Activated CD4-positive, alpha-beta memory T cell treated with anti-CD3 and anti-CD28 coated beads for 36 hours (primary cell): ENCODE measurements around the gene FREM2. TPM values are rescaled to one million over a fixed set of nuclear protein-coding genes. Genes with fewer than 3 reads are reported as not detected.

Experiments used
- CTCF ChIA-PET: fragments of 350-600 bp; sonication (Branson Sonifier 250); formaldehyde crosslinking; loops from one replicate; lab custom pipeline; 2021; ENCODE audit warnings: antibody characterized with exemption, inconsistent platforms; lab: Charles Lee
- POLR2A ChIA-PET: fragments of 350-600 bp; sonication (Branson Sonifier 250); formaldehyde crosslinking; loops from one replicate; lab custom pipeline; 2021; ENCODE audit warnings: antibody characterized with exemption; lab: Charles Lee
- DNase-seq: peaks from one replicate; pipeline ENCODE4 v3.0.0-alpha.2; 2020
- H3K27ac Mint-ChIP-seq: one replicate; pipeline ENCODE4 v1.8.0; 2021; ENCODE audit warnings: mixed read lengths
- H3K27me3 Mint-ChIP-seq: one replicate; pipeline ENCODE4 v1.8.0; 2021; ENCODE audit warnings: mixed read lengths
- H3K36me3 Mint-ChIP-seq: one replicate; pipeline ENCODE4 v1.8.0; 2021; ENCODE audit warnings: mixed read lengths
- H3K4me1 Mint-ChIP-seq: one replicate; pipeline ENCODE4 v1.8.0; 2021; ENCODE audit warnings: low read depth, mixed read lengths
- H3K4me3 Mint-ChIP-seq: one replicate; pipeline ENCODE4 v1.8.0; 2021; ENCODE audit warnings: mild to moderate bottlenecking, mixed read lengths
- H3K9me3 Mint-ChIP-seq: one replicate; pipeline ENCODE4 v1.8.0; 2021; ENCODE audit warnings: mixed read lengths
- intact Hi-C: fragments of 100-400 bp; cut with micrococcal nuclease; formaldehyde crosslinking; loops from one replicate; pipeline ENCODE4 v1.15.1; 2023
- total RNA-seq, 2 experiments: library from RNA; stranded (reverse); gene quantifications; one replicate each; pipeline ENCODE4 v1.2.3, GENCODE V29; 2021

The FREM2 gene
- total RNA-seq, 2 experiments from 2014 or later, result not detected

GRCh38 chr13:38667526-38668109 is 19.3 kb upstream of the FREM2 start:
- no peaks in the 10 kb centered on the region for H3K9me3 Mint-ChIP-seq
- ChIA-PET POLR2A (no interaction called here), CTCF (no interaction called here)
- H3K4me1 Mint-ChIP-seq, result no peaks in the 10 kb centered on the region
- no peaks in the 10 kb centered on the region for H3K36me3 Mint-ChIP-seq
- intact Hi-C loops, result no loop called here
- H3K27ac Mint-ChIP-seq, result no peak overlapping the region
- DNase-seq, result no peak
- no peaks in the 10 kb centered on the region for H3K27me3 Mint-ChIP-seq
- no peak overlapping the region for H3K4me3 Mint-ChIP-seq

GRCh38 chr13:38669234-38669964 is 17.5 kb upstream of the FREM2 start:
- Mint-ChIP-seq H3K9me3 (no peaks in the 10 kb centered on the region), H3K36me3 (no peaks in the 10 kb centered on the region), H3K27me3 (no peaks in the 10 kb centered on the region), H3K27ac (no peak overlapping the region), H3K4me1 (no peaks in the 10 kb centered on the region), H3K4me3 (no peak overlapping the region)
- ChIA-PET CTCF (no interaction called here), POLR2A (no interaction called here)
- DNase-seq, result no peak
- intact Hi-C loops, result no loop called here

- Mint-ChIP-seq H3K27me3 (no peaks in the 10 kb centered on the region), H3K9me3 (no peaks in the 10 kb centered on the region), H3K27ac (no peak overlapping the region), H3K36me3 (no peaks in the 10 kb centered on the region), H3K4me3 (no peak overlapping the region), H3K4me1 (no peaks in the 10 kb centered on the region)
- no peak for DNase-seq
- intact Hi-C loops, result no loop called here
- CTCF ChIA-PET, result no interaction called here
- POLR2A ChIA-PET, result no interaction called here
Observed at GRCh38 chr13:38670627-38671026, 16.2 kb upstream of the FREM2 start.

GRCh38 chr13:38671980-38672379 is 14.9 kb upstream of the FREM2 start:
- Mint-ChIP-seq H3K4me1 (no peaks in the 10 kb centered on the region), H3K9me3 (no peaks in the 10 kb centered on the region), H3K27ac (no peak overlapping the region), H3K27me3 (no peaks in the 10 kb centered on the region), H3K4me3 (no peak overlapping the region), H3K36me3 (no peaks in the 10 kb centered on the region)
- DNase-seq, result no peak
- POLR2A ChIA-PET, result no interaction called here
- intact Hi-C loops, result no loop called here
- CTCF ChIA-PET, result no interaction called here

GRCh38 chr13:38674208-38674607 is 12.7 kb upstream of the FREM2 start:
- ChIA-PET POLR2A (no interaction called here), CTCF (no interaction called here)
- intact Hi-C loops, result no loop called here
- H3K4me3 Mint-ChIP-seq, result no peak overlapping the region
- no peak for DNase-seq
- H3K4me1 Mint-ChIP-seq, result no peaks in the 10 kb centered on the region
- no peak overlapping the region for H3K27ac Mint-ChIP-seq
- no peaks in the 10 kb centered on the region for H3K36me3 Mint-ChIP-seq
- H3K9me3 Mint-ChIP-seq, result no peaks in the 10 kb centered on the region
- H3K27me3 Mint-ChIP-seq, result no peaks in the 10 kb centered on the region

- H3K36me3 Mint-ChIP-seq, result no peaks in the 10 kb centered on the region
- H3K9me3 Mint-ChIP-seq, result no peaks in the 10 kb centered on the region
- H3K27me3 Mint-ChIP-seq, result peaks cover 11% of the 10 kb centered on the region
- no peak overlapping the region for H3K27ac Mint-ChIP-seq
- H3K4me1 Mint-ChIP-seq, result no peaks in the 10 kb centered on the region
- no peak overlapping the region for H3K4me3 Mint-ChIP-seq
- ChIA-PET POLR2A (no interaction called here), CTCF (no interaction called here)
- intact Hi-C loops, result no loop called here
- DNase-seq, result no peak
Observed at GRCh38 chr13:38680912-38681311, 6.0 kb upstream of the FREM2 start.

GRCh38 chr13:38684714-38685113 is 2.2 kb upstream of the FREM2 start:
- intact Hi-C loops, result no loop called here
- no peaks in the 10 kb centered on the region for H3K36me3 Mint-ChIP-seq
- CTCF ChIA-PET, result no interaction called here
- H3K27ac Mint-ChIP-seq, result no peak overlapping the region
- no peak for DNase-seq
- POLR2A ChIA-PET, result no interaction called here
- H3K4me3 Mint-ChIP-seq, result no peak overlapping the region
- no peaks in the 10 kb centered on the region for H3K9me3 Mint-ChIP-seq
- no peaks in the 10 kb centered on the region for H3K4me1 Mint-ChIP-seq
- peaks cover 22% of the 10 kb centered on the region for H3K27me3 Mint-ChIP-seq

GRCh38 chr13:38685431-38685830 is 1.4 kb upstream of the FREM2 start:
- H3K27ac Mint-ChIP-seq, result no peak overlapping the region
- no peak for DNase-seq
- no peaks in the 10 kb centered on the region for H3K36me3 Mint-ChIP-seq
- H3K4me3 Mint-ChIP-seq, result no peak overlapping the region
- no peaks in the 10 kb centered on the region for H3K9me3 Mint-ChIP-seq
- peaks cover 22% of the 10 kb centered on the region for H3K27me3 Mint-ChIP-seq
- ChIA-PET CTCF (interaction anchor here (1.1 kb wide), 1 partner anchor 228 kb away, joined by 3 read pairs; no protein-coding TSS in a partner anchor), POLR2A (no interaction called here)
- H3K4me1 Mint-ChIP-seq, result no peaks in the 10 kb centered on the region
- intact Hi-C loops, result no loop called here

- POLR2A ChIA-PET, result no interaction called here
- no peaks in the 10 kb centered on the region for H3K36me3 Mint-ChIP-seq
Observed at GRCh38 chr13:38685974-38686576, 802 bp upstream of the FREM2 start.

GRCh38 chr13:38687246-38688229 is 661 bp downstream of the FREM2 start:
- DNase-seq, result no peak
- ChIA-PET CTCF (no interaction called here), POLR2A (no interaction called here)
- intact Hi-C loops, result no loop called here
- Mint-ChIP-seq H3K4me1 (no peaks in the 10 kb centered on the region), H3K9me3 (no peaks in the 10 kb centered on the region), H3K27me3 (peaks cover 22% of the 10 kb centered on the region), H3K27ac (no peak overlapping the region), H3K4me3 (no peak overlapping the region), H3K36me3 (no peaks in the 10 kb centered on the region)

More at GRCh38 chr13:38685974-38686576, 802 bp upstream of the FREM2 start:
- intact Hi-C loops, result loop anchor here (1.0 kb wide), 1 partner anchor 186 kb away; no protein-coding TSS in a partner anchor
- no peak overlapping the region for H3K4me3 Mint-ChIP-seq
- no peaks in the 10 kb centered on the region for H3K9me3 Mint-ChIP-seq
- H3K4me1 Mint-ChIP-seq, result no peaks in the 10 kb centered on the region
- H3K27ac Mint-ChIP-seq, result no peak overlapping the region
- no peak for DNase-seq
- CTCF ChIA-PET, result interaction anchor here (0.7 to 1.1 kb wide), 3 partner anchors 11 to 930 kb away, joined by 3 read pairs; no protein-coding TSS in a partner anchor
- peaks cover 22% of the 10 kb centered on the region for H3K27me3 Mint-ChIP-seq

- Mint-ChIP-seq H3K36me3 (no peaks in the 10 kb centered on the region), H3K4me1 (no peaks in the 10 kb centered on the region), H3K27ac (no peak overlapping the region), H3K9me3 (no peaks in the 10 kb centered on the region), H3K4me3 (no peak overlapping the region), H3K27me3 (peaks cover 20% of the 10 kb centered on the region)
- intact Hi-C loops, result no loop called here
- DNase-seq, result no peak
- ChIA-PET CTCF (no interaction called here), POLR2A (no interaction called here)
Observed at GRCh38 chr13:38688674-38689073, 1.8 kb downstream of the FREM2 start.

GRCh38 chr13:38690231-38690630 is 3.4 kb downstream of the FREM2 start:
- Mint-ChIP-seq H3K36me3 (no peaks in the 10 kb centered on the region), H3K4me3 (no peak overlapping the region), H3K4me1 (no peaks in the 10 kb centered on the region), H3K27me3 (peaks cover 17% of the 10 kb centered on the region), H3K9me3 (no peaks in the 10 kb centered on the region), H3K27ac (no peak overlapping the region)
- CTCF ChIA-PET, result no interaction called here
- intact Hi-C loops, result no loop called here
- DNase-seq, result no peak
- POLR2A ChIA-PET, result no interaction called here
